ENCODE data around the gene MPZL1.

DNA sequence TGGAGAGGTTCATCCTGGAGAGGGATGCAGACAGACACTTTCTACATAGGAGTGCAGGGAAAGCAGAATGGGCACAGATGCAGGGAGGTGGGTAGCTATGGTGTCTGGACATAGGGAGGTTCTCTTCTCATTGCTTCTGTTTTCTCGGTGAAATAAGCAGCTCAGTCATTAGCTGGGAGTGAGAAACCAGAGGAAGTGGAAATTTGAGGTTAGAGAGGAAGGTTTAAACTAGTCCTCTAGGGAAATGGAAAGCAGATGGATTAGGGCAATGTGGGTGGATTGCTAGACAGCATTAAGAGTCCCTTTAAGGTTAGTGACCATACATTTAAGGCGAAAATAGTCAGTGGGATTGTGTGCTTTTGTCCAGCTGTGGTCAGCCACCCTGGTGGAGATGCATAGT lies 39.6 kb downstream of the MPZL1 start:
- no peak for TF ChIP-seq CTCF (conservative IDR thresholded peaks at IDR 0.05)
- TF ChIP-seq ZFX (IDR thresholded peaks at IDR 0.05) = no peak

Measured in C4-2B (cell line).